Measurements from ENCODE around the gene STK17B. TPM values are rescaled to one million over a fixed set of nuclear protein-coding genes. Genes with fewer than 3 reads are reported as not detected.

STK17B gene
- total RNA-seq, 1 experiment from 2014 or later, result 20.7 TPM

GRCh38 chr2:196166876-196167275 is 4.5 kb downstream of the STK17B start:
- H3K4me1 Mint-ChIP-seq (ENCODE audit: insufficient read depth, unreplicated experiment), result peaks cover 30% of the 10 kb centered on the region
- BruUV-seq (replicated peaks), result no TSS peak
- no peaks in the 10 kb centered on the region for H3K9me3 Mint-ChIP-seq (ENCODE audit: unreplicated experiment)
- CTCF ChIA-PET, result interaction anchor here (0.6 to 3.1 kb wide), 8 partner anchors 66 to 287 kb away, joined by 3 to 27 read pairs (median 4); no protein-coding TSS in a partner anchor
- peak overlapping the region; percentile 99 for H3K4me3 Mint-ChIP-seq (ENCODE audit: unreplicated experiment)
- intact Hi-C loops (cut with micrococcal nuclease), result loop anchor here (10.0 kb wide), 1 partner anchor 168 kb away; no protein-coding TSS in a partner anchor
- peaks cover 27% of the 10 kb centered on the region for H3K36me3 Mint-ChIP-seq (ENCODE audit: insufficient read depth, unreplicated experiment)
- peak; percentile 63 for DNase-seq (ENCODE audit: unreplicated experiment)
- no peaks in the 10 kb centered on the region for H3K27me3 Mint-ChIP-seq (ENCODE audit: insufficient read depth, unreplicated experiment)
- TF ChIP-seq CTCF (IDR thresholded peaks at IDR 0.05; ENCODE audit: unreplicated experiment), result no peak
- H3K27ac Mint-ChIP-seq (ENCODE audit: low read depth, unreplicated experiment), result peak overlapping the region; percentile 78
- POLR2A ChIA-PET, result interaction anchor here (0.7 to 3.0 kb wide), 18 partner anchors 9 to 128 kb away, joined by 3 to 28 read pairs (median 4); no protein-coding TSS in a partner anchor

- BruUV-seq (replicated peaks), result no TSS peak
- intact Hi-C loops (cut with micrococcal nuclease), result loop anchor here (10.0 kb wide), 1 partner anchor 170 kb away; no protein-coding TSS in a partner anchor
- Mint-ChIP-seq H3K4me3 (ENCODE audit: unreplicated experiment) (no peak overlapping the region), H3K36me3 (ENCODE audit: insufficient read depth, unreplicated experiment) (peaks cover 29% of the 10 kb centered on the region), H3K4me1 (ENCODE audit: insufficient read depth, unreplicated experiment) (peaks cover 30% of the 10 kb centered on the region), H3K9me3 (ENCODE audit: unreplicated experiment) (no peaks in the 10 kb centered on the region), H3K27me3 (ENCODE audit: insufficient read depth, unreplicated experiment) (no peaks in the 10 kb centered on the region), H3K27ac (ENCODE audit: low read depth, unreplicated experiment) (peak overlapping the region; percentile 78)
- TF ChIP-seq CTCF (IDR thresholded peaks at IDR 0.05; ENCODE audit: unreplicated experiment), result no peak
- CTCF ChIA-PET, result interaction anchor here (3.1 kb wide), 1 partner anchor 87 kb away, joined by 27 read pairs; no protein-coding TSS in a partner anchor
- no peak for DNase-seq (ENCODE audit: unreplicated experiment)
- POLR2A ChIA-PET, result interaction anchor here (0.9 to 2.6 kb wide), 3 partner anchors 8 to 73 kb away, joined by 3 to 7 read pairs (median 4); no protein-coding TSS in a partner anchor
Measured at GRCh38 chr2:196165016-196165415, 6.4 kb downstream of the STK17B start.

GRCh38 chr2:196163285-196163684 is 8.1 kb downstream of the STK17B start:
- no TSS peak for BruUV-seq (replicated peaks)
- H3K27me3 Mint-ChIP-seq (ENCODE audit: insufficient read depth, unreplicated experiment), result no peaks in the 10 kb centered on the region
- H3K4me1 Mint-ChIP-seq (ENCODE audit: insufficient read depth, unreplicated experiment), result peaks cover 30% of the 10 kb centered on the region
- peak overlapping the region; percentile 35 for H3K27ac Mint-ChIP-seq (ENCODE audit: low read depth, unreplicated experiment)
- no peak overlapping the region for H3K4me3 Mint-ChIP-seq (ENCODE audit: unreplicated experiment)
- ChIA-PET POLR2A (interaction anchor here (0.6 to 6.3 kb wide), 4 partner anchors 7 to 532 kb away, joined by 3 to 50 read pairs (median 4); partner anchors contain the start of gene STK17B), CTCF (interaction anchor here (0.6 to 1.3 kb wide), 6 partner anchors 8 to 539 kb away, joined by 3 to 6 read pairs (median 3); partner anchors contain the start of genes DNAH7 and STK17B)
- H3K36me3 Mint-ChIP-seq (ENCODE audit: insufficient read depth, unreplicated experiment), result peaks cover 35% of the 10 kb centered on the region
- intact Hi-C loops (cut with micrococcal nuclease), result loop anchor here (10.0 kb wide), 1 partner anchor 172 kb away; no protein-coding TSS in a partner anchor
- no peaks in the 10 kb centered on the region for H3K9me3 Mint-ChIP-seq (ENCODE audit: unreplicated experiment)
- no peak for DNase-seq (ENCODE audit: unreplicated experiment)
- peak; percentile 6 for TF ChIP-seq CTCF (IDR thresholded peaks at IDR 0.05; ENCODE audit: unreplicated experiment)

- H3K9me3 Mint-ChIP-seq (ENCODE audit: unreplicated experiment), result no peaks in the 10 kb centered on the region
- H3K27ac Mint-ChIP-seq (ENCODE audit: low read depth, unreplicated experiment), result peak overlapping the region; percentile 35
- no peak for TF ChIP-seq CTCF (IDR thresholded peaks at IDR 0.05; ENCODE audit: unreplicated experiment)
- H3K27me3 Mint-ChIP-seq (ENCODE audit: insufficient read depth, unreplicated experiment), result no peaks in the 10 kb centered on the region
- H3K4me3 Mint-ChIP-seq (ENCODE audit: unreplicated experiment), result no peak overlapping the region
- no peak for DNase-seq (ENCODE audit: unreplicated experiment)
- no TSS peak for BruUV-seq (replicated peaks)
- CTCF ChIA-PET, result interaction anchor here (0.7 to 1.2 kb wide), 4 partner anchors 9 to 175 kb away, joined by 3 to 6 read pairs (median 3); partner anchors contain the start of genes DNAH7 and STK17B
- intact Hi-C loops (cut with micrococcal nuclease), result loop anchor here (10.0 kb wide), 1 partner anchor 172 kb away; no protein-coding TSS in a partner anchor
- H3K4me1 Mint-ChIP-seq (ENCODE audit: insufficient read depth, unreplicated experiment), result peaks cover 26% of the 10 kb centered on the region
- peaks cover 35% of the 10 kb centered on the region for H3K36me3 Mint-ChIP-seq (ENCODE audit: insufficient read depth, unreplicated experiment)
- POLR2A ChIA-PET, result interaction anchor here (1.0 to 6.3 kb wide), 2 partner anchors 8 to 71 kb away, joined by 3 to 50 read pairs; partner anchors contain the start of gene STK17B
Measured at GRCh38 chr2:196162586-196163175, 8.7 kb downstream of the STK17B start.

All from MCF 10A (cell line).